Naive thymus-derived CD8-positive, alpha-beta T cell (primary cell): Measurements from ENCODE around the gene CDHR1. TPM values are rescaled to one million over a fixed set of nuclear protein-coding genes. Genes with fewer than 3 reads are reported as not detected.
A peak's percentile ranks its signal among the peaks of the same experiment; 100 is the strongest.
"Not testable (repeated sequence)": the region's sequence is repeated elsewhere in the genome, so short reads cannot be mapped to it uniquely, and the experiment has no call there.

Experiments
- ATAC-seq, 2 donors: fragments of 150-1000 bp; cut with Tn5 transposase in 1 of 2; sonication (Bioruptor Pico), chemical (Tn5 transposase) in 1 of 2; 1 replicate in 1 of 2; 2 replicates in 1 of 2; pipeline ENCODE4 v1.10.0; 2021; ENCODE audit warnings: mild to moderate bottlenecking in 2 of 2, moderate library complexity in 2 of 2
- POLR2A ChIA-PET: fragments of 350-600 bp; sonication (Branson Sonifier 250); formaldehyde crosslinking; loops from one replicate; lab custom pipeline; 2021; ENCODE audit warnings: antibody characterized with exemption; lab: Charles Lee
- DNase-seq, 10 donors: peaks; one replicate each; pipeline versions ENCODE4 v3.0.0 to v3.0.0-alpha.2; 2020 to 2022
- H3K27ac Mint-ChIP-seq, 10 donors: one replicate each; pipeline ENCODE4 v1.8.0; 2020 to 2022; ENCODE audit warnings: mild to moderate bottlenecking in 10 of 10, mixed read lengths in 10 of 10, moderate library complexity in 4 of 10, inconsistent platforms in 1 of 10
- H3K27me3 Mint-ChIP-seq, 5 donors: one replicate each; pipeline ENCODE4 v1.8.0; 2021 to 2022; ENCODE audit warnings: mixed read lengths in 5 of 5
- H3K36me3 Mint-ChIP-seq, 3 donors: one replicate each; pipeline ENCODE4 v1.8.0; 2020 to 2022; ENCODE audit warnings: mixed read lengths in 3 of 3, mild to moderate bottlenecking in 2 of 3, inconsistent platforms in 1 of 3
- H3K4me1 Mint-ChIP-seq, 4 donors: one replicate each; pipeline ENCODE4 v1.8.0; 2021 to 2022; ENCODE audit warnings: mixed read lengths in 4 of 4
- H3K4me3 Mint-ChIP-seq, 10 donors: one replicate each; pipeline ENCODE4 v1.8.0; 2020 to 2022; ENCODE audit warnings: mild to moderate bottlenecking in 10 of 10, mixed read lengths in 10 of 10, moderate library complexity in 6 of 10, inconsistent platforms in 1 of 10
- H3K9me3 Mint-ChIP-seq, 9 donors: one replicate each; pipeline ENCODE4 v1.8.0; 2020 to 2022; ENCODE audit warnings: mixed read lengths in 9 of 9, mild to moderate bottlenecking in 3 of 9, inconsistent platforms in 1 of 9, moderate library complexity in 1 of 9
- polyA plus RNA-seq, 3 donors: library from polyadenylated mRNA; unstranded; fragments of 300-500 nt; fragmentation: Illumina TruSeq; gene quantifications; one replicate each; pipeline ENCODE4 v1.2.3, GENCODE V29; 2021
- total RNA-seq, 8 experiments: library from RNA in 2 of 8; stranded (reverse) in 2 of 8; gene quantifications; one replicate each; pipeline ENCODE4 v1.2.3 and lab custom pipeline; 2021 to 2026

Gene CDHR1
- total and polyA plus RNA-seq, 5 experiments from 2014 or later: 0.16 to 0.80 (median 0.29) TPM

DNA sequence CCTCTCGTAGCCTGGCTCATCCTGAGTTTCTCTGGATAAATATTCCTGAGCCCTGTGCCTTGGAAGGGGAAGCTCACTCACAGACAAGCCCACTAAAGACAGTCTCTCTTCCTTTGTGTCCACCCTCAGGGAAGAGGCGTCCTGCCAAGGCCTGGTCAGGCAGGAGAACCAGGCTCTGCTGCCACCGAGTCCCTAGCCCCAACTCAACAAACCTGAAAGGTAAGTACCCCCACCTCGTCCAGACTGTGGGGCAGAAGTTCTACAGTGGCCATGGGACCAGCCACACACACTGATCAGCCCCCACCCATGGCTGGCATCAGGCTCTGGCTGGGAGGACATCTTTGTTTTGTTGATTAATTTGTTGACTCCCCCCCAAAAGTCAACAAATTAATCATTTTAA lies 18.0 kb upstream of the CDHR1 start:
- ATAC-seq (no peak), DNase-seq (no peak)
- peak overlapping the region in 6 of 10 donors; percentile 82 to 93 (median 90) for H3K27ac Mint-ChIP-seq
- peaks cover 0 to 10% (median 3%) of the 10 kb centered on the region in 4 donors for H3K4me1 Mint-ChIP-seq
- peak overlapping the region in 7 of 10 donors; percentile 33 to 81 (median 57) for H3K4me3 Mint-ChIP-seq
- H3K36me3 Mint-ChIP-seq: no peaks in the 10 kb centered on the region
- H3K9me3 Mint-ChIP-seq: no peaks in the 10 kb centered on the region
- POLR2A ChIA-PET: interaction anchor here (1.4 kb wide), 1 partner anchor 8 kb away, joined by 5 read pairs; no protein-coding TSS in a partner anchor
- H3K27me3 Mint-ChIP-seq: no peaks in the 10 kb centered on the region

GRCh38 chr10:84176836-84177474 lies 17.4 kb upstream of the CDHR1 start:
- POLR2A ChIA-PET: interaction anchor here (1.0 to 1.4 kb wide), 5 partner anchors 9 to 38 kb away, joined by 3 to 5 read pairs (median 5); partner anchors contain the start of gene GHITM
- peaks cover 0 to 10% (median 3%) of the 10 kb centered on the region in 4 donors for H3K4me1 Mint-ChIP-seq
- H3K36me3 Mint-ChIP-seq: no peaks in the 10 kb centered on the region
- H3K4me3 Mint-ChIP-seq: peak overlapping the region in 7 of 10 donors; percentile 33 to 81 (median 57)
- no peaks in the 10 kb centered on the region for H3K9me3 Mint-ChIP-seq
- DNase-seq (no peak), ATAC-seq (no peak)
- no peaks in the 10 kb centered on the region for H3K27me3 Mint-ChIP-seq
- peak overlapping the region in 6 of 10 donors; percentile 82 to 93 (median 90) for H3K27ac Mint-ChIP-seq

GRCh38 chr10:84177541-84178141 lies 16.7 kb upstream of the CDHR1 start:
- Mint-ChIP-seq H3K36me3 (no peaks in the 10 kb centered on the region), H3K4me3 (peak overlapping the region in 1 of 10 donors; percentile 40), H3K9me3 (no peaks in the 10 kb centered on the region), H3K27ac (no peak overlapping the region), H3K4me1 (peaks cover 0 to 10% (median 3%) of the 10 kb centered on the region in 4 donors), H3K27me3 (no peaks in the 10 kb centered on the region)
- DNase-seq (peak in 8 of 10 donors; percentile 26 to 80 (median 66)), ATAC-seq (peak; percentile 87 to 94)
- POLR2A ChIA-PET: interaction anchor here (1.0 to 1.4 kb wide), 5 partner anchors 10 to 39 kb away, joined by 3 to 5 read pairs (median 5); partner anchors contain the start of gene GHITM

- POLR2A ChIA-PET: interaction anchor here (1.0 to 1.4 kb wide), 4 partner anchors 13 to 39 kb away, joined by 3 to 5 read pairs (median 4); partner anchors contain the start of gene GHITM
- ATAC-seq (no peak), DNase-seq (no peak)
- Mint-ChIP-seq H3K4me3 (no peak overlapping the region), H3K27me3 (no peaks in the 10 kb centered on the region), H3K36me3 (no peaks in the 10 kb centered on the region), H3K4me1 (peaks cover 0 to 10% (median 3%) of the 10 kb centered on the region in 4 donors), H3K9me3 (no peaks in the 10 kb centered on the region), H3K27ac (no peak overlapping the region)
Observed at GRCh38 chr10:84178160-84178609, 16.2 kb upstream of the CDHR1 start.

DNA sequence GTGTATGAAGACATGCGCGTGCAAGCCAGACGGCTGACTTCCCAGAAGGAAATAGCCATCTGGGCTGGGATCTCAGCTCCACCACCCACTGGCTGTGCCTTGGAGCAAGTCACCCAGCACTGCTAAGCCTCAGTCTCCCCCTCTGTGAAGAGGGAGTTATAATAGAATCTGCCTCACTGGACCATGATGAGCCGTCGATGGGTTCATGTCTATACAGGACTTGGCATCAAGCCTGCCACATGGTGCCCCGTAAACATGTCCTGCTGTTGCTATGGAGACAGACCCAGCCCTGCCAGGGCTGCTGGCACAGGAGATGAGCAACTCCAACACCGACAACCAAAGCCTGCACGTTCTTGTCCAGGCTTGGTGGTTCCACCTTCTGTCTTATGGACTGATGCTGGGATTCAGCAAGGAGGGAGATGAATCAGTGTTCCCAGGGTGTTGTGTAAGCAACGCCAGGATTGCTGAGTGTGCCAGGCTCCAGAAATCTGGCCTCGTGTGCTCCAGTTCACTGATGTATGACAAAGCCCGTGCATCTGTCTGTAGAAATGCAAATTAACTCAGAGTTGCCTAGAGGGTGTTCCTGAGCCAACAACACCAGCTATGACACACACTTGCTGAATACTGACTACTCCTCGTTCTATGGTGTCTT lies 15.2 kb upstream of the CDHR1 start:
- Mint-ChIP-seq H3K27ac (no peak overlapping the region), H3K9me3 (no peaks in the 10 kb centered on the region), H3K36me3 (no peaks in the 10 kb centered on the region), H3K4me3 (no peak overlapping the region), H3K4me1 (peaks cover 0 to 10% (median 3%) of the 10 kb centered on the region in 4 donors), H3K27me3 (no peaks in the 10 kb centered on the region)
- POLR2A ChIA-PET: no interaction called here
- ATAC-seq (peak; percentile 38 to 63), DNase-seq (peak in 4 of 10 donors; percentile 35 to 47 (median 38))

DNA sequence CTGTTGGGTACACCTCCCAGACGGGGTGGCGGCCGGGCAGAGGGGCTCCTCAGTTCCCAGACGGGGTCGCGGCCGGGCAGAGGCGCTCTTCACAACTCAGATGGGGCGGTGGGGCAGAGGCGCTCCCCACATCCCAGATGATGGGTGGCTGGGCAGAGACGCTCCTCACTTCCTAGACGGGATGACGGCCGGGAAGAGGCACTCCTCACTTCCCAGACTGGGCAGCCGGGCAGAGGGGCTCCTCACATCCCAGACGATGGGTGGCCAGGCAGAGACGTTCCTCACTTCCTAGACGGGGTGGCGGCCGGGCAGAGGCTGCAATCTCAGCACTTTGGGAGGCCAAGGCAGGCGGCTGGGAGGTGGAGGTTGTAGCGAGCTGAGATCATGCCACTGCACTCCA lies 14.0 kb upstream of the CDHR1 start:
- H3K36me3 Mint-ChIP-seq, H3K27me3 Mint-ChIP-seq, POLR2A ChIA-PET, H3K9me3 Mint-ChIP-seq, ATAC-seq, H3K4me3 Mint-ChIP-seq, DNase-seq: not testable (repeated sequence)
- peak overlapping the region in 2 of 10 donors; percentile 11 to 24 for H3K27ac Mint-ChIP-seq
- H3K4me1 Mint-ChIP-seq: peaks cover 0 to 16% (median 6%) of the 10 kb centered on the region in 4 donors

GRCh38 chr10:84181631-84182030 lies 12.7 kb upstream of the CDHR1 start:
- Mint-ChIP-seq H3K4me3 (no peak overlapping the region), H3K27me3 (no peaks in the 10 kb centered on the region), H3K4me1 (peaks cover 0 to 10% (median 6%) of the 10 kb centered on the region in 4 donors), H3K27ac (peak overlapping the region in 1 of 10 donors; percentile 60), H3K9me3 (no peaks in the 10 kb centered on the region), H3K36me3 (no peaks in the 10 kb centered on the region)
- POLR2A ChIA-PET: no interaction called here
- DNase-seq (no peak), ATAC-seq (no peak)

GRCh38 chr10:84184517-84184916 lies 9.8 kb upstream of the CDHR1 start:
- DNase-seq: no peak
- H3K4me3 Mint-ChIP-seq: no peak overlapping the region
- POLR2A ChIA-PET: no interaction called here
- no peak overlapping the region for H3K27ac Mint-ChIP-seq
- H3K4me1 Mint-ChIP-seq: peaks cover 0 to 10% (median 3%) of the 10 kb centered on the region in 4 donors
- no peaks in the 10 kb centered on the region for H3K27me3 Mint-ChIP-seq
- H3K9me3 Mint-ChIP-seq: no peaks in the 10 kb centered on the region
- H3K36me3 Mint-ChIP-seq: no peaks in the 10 kb centered on the region
- no peak for ATAC-seq

DNA sequence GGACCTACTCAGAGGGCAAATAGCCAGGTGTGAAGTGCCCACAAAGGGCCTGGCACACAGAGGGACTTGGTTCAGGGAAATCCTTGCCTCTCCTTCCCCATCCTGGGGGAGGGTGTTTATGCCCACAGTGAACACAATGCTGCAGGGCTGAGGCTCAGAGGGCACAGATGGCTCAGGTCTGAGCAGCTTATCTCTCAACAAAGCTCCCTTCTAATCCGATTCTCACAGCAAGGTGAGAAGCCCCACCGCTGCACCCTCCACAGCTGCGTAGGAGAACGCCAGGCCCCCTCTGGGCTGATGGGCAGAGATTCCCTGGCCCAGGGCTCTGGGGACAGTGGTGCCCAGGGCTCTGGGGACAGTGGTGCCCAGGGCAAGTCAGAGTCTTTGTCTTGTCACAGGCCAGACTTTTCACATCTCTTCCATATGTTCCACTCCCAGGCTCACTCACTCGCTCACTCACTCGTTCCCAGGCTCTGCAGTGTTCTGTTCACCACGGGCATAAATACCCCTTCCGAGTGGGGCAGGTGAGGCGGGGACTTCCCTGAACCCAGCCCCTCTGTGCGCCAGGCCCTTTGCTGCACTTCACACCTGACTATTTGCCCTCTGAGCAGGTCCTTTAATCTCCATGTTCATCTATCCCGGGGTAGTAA lies 8.7 kb upstream of the CDHR1 start:
- Mint-ChIP-seq H3K4me1 (peaks cover 2 to 15% (median 8%) of the 10 kb centered on the region in 4 donors), H3K36me3 (no peaks in the 10 kb centered on the region), H3K4me3 (no peak overlapping the region), H3K27ac (no peak overlapping the region), H3K9me3 (no peaks in the 10 kb centered on the region), H3K27me3 (no peaks in the 10 kb centered on the region)
- ATAC-seq (no peak), DNase-seq (no peak)
- POLR2A ChIA-PET: no interaction called here

GRCh38 chr10:84188815-84189214 lies 5.5 kb upstream of the CDHR1 start:
- DNase-seq (peak in 1 of 10 donors; percentile 11), ATAC-seq (no peak)
- H3K4me1 Mint-ChIP-seq: peaks cover 11 to 24% (median 19%) of the 10 kb centered on the region in 4 donors
- H3K27ac Mint-ChIP-seq: no peak overlapping the region
- no peak overlapping the region for H3K4me3 Mint-ChIP-seq
- peaks cover 0 to 3% (median 0%) of the 10 kb centered on the region in 5 donors for H3K27me3 Mint-ChIP-seq
- POLR2A ChIA-PET: no interaction called here
- H3K36me3 Mint-ChIP-seq: no peaks in the 10 kb centered on the region
- no peaks in the 10 kb centered on the region for H3K9me3 Mint-ChIP-seq

- Mint-ChIP-seq H3K9me3 (no peaks in the 10 kb centered on the region), H3K36me3 (no peaks in the 10 kb centered on the region), H3K27ac (peak overlapping the region in 4 of 10 donors; percentile 9 to 79 (median 40)), H3K4me3 (no peak overlapping the region), H3K4me1 (peaks cover 9 to 23% (median 20%) of the 10 kb centered on the region in 4 donors), H3K27me3 (peaks cover 0 to 5% (median 3%) of the 10 kb centered on the region in 5 donors)
- DNase-seq: peak in 1 of 10 donors; percentile 58
- POLR2A ChIA-PET: interaction anchor here (0.9 kb wide), 1 partner anchor 51 kb away, joined by 5 read pairs; the partner anchor contains the start of gene GHITM
- peak in 1 of 2 donors; percentile 13 for ATAC-seq
Observed at GRCh38 chr10:84190621-84191020, 3.7 kb upstream of the CDHR1 start.

DNA sequence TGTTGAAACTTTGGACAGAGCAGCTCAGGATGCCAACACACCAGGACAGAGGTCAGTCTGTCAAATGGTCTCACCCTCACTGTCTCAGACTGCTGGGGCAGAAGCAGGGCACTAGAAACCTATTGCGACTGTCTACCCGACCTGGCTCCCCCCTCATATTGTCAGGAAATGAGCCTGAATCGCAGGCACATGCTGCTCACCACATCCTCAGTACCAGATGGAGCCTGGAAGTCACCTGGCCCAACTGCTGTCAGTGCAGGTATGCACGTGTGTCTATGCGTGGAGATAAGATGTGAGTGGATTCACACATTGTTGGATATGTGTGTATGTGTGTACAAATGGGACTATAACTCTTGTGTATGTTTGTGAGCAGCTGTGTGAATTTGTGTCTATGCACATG lies 3.2 kb upstream of the CDHR1 start:
- Mint-ChIP-seq H3K4me3 (peak overlapping the region in 4 of 10 donors; percentile 2 to 9 (median 6)), H3K27me3 (peaks cover 0 to 8% (median 8%) of the 10 kb centered on the region in 5 donors), H3K36me3 (no peaks in the 10 kb centered on the region), H3K9me3 (no peaks in the 10 kb centered on the region), H3K27ac (peak overlapping the region in 8 of 10 donors; percentile 2 to 70 (median 31)), H3K4me1 (peaks cover 9 to 24% (median 20%) of the 10 kb centered on the region in 4 donors)
- POLR2A ChIA-PET: interaction anchor here (0.9 to 1.5 kb wide), 2 partner anchors 14 to 52 kb away, joined by 3 to 5 read pairs; partner anchors contain the start of gene GHITM
- ATAC-seq (peak; percentile 51 to 86), DNase-seq (peak in 6 of 10 donors; percentile 33 to 70 (median 56))
